Measurements from ENCODE around the gene PODN.

PODN gene

GRCh38 chr1:53071167-53071865 is 9.3 kb downstream of the PODN start:
- in situ Hi-C loops (cut with HindIII; ENCODE audit: low pct_ligation_motif_present, low pct_unique_long_range_greater_than_20kb, low sequenced_read_pairs) = no loop called here
- no peak for DNase-seq

- in situ Hi-C loops (cut with HindIII; ENCODE audit: low pct_ligation_motif_present, low pct_unique_long_range_greater_than_20kb, low sequenced_read_pairs) = no loop called here
- DNase-seq = no peak
These were observed 9.9 kb downstream of the PODN start for GRCh38 chr1:53071915-53072314.

GRCh38 chr1:53073287-53073686 is 11.3 kb downstream of the PODN start:
- in situ Hi-C loops (cut with HindIII; ENCODE audit: low pct_ligation_motif_present, low pct_unique_long_range_greater_than_20kb, low sequenced_read_pairs) = no loop called here
- DNase-seq = no peak

- in situ Hi-C loops (cut with HindIII; ENCODE audit: low pct_ligation_motif_present, low pct_unique_long_range_greater_than_20kb, low sequenced_read_pairs) = no loop called here
- DNase-seq = no peak
These were observed 11.9 kb downstream of the PODN start for GRCh38 chr1:53073868-53074311.

- in situ Hi-C loops (cut with HindIII; ENCODE audit: low pct_ligation_motif_present, low pct_unique_long_range_greater_than_20kb, low sequenced_read_pairs) = no loop called here
- DNase-seq = no peak
These were observed 12.5 kb downstream of the PODN start for GRCh38 chr1:53074313-53075154.

- no peak for DNase-seq
- in situ Hi-C loops (cut with HindIII; ENCODE audit: low pct_ligation_motif_present, low pct_unique_long_range_greater_than_20kb, low sequenced_read_pairs) = no loop called here
These were observed 13.2 kb downstream of the PODN start for GRCh38 chr1:53075206-53075605.

GRCh38 chr1:53075761-53076163 is 13.7 kb downstream of the PODN start:
- no peak for DNase-seq
- in situ Hi-C loops (cut with HindIII; ENCODE audit: low pct_ligation_motif_present, low pct_unique_long_range_greater_than_20kb, low sequenced_read_pairs) = no loop called here

GRCh38 chr1:53076165-53076564 is 14.2 kb downstream of the PODN start:
- in situ Hi-C loops (cut with HindIII; ENCODE audit: low pct_ligation_motif_present, low pct_unique_long_range_greater_than_20kb, low sequenced_read_pairs) = no loop called here
- DNase-seq = no peak

- no peak for DNase-seq
- in situ Hi-C loops (cut with HindIII; ENCODE audit: low pct_ligation_motif_present, low pct_unique_long_range_greater_than_20kb, low sequenced_read_pairs) = no loop called here
These were observed 14.9 kb downstream of the PODN start for GRCh38 chr1:53076721-53077598.

- in situ Hi-C loops (cut with HindIII; ENCODE audit: low pct_ligation_motif_present, low pct_unique_long_range_greater_than_20kb, low sequenced_read_pairs) = no loop called here
- no peak for DNase-seq
These were observed 15.6 kb downstream of the PODN start for GRCh38 chr1:53077599-53077965.

- no peak for DNase-seq
- in situ Hi-C loops (cut with HindIII; ENCODE audit: low pct_ligation_motif_present, low pct_unique_long_range_greater_than_20kb, low sequenced_read_pairs) = no loop called here
These were observed 16.5 kb downstream of the PODN start for GRCh38 chr1:53078333-53079101.

GRCh38 chr1:53079251-53079650 is 17.2 kb downstream of the PODN start:
- DNase-seq = no peak
- in situ Hi-C loops (cut with HindIII; ENCODE audit: low pct_ligation_motif_present, low pct_unique_long_range_greater_than_20kb, low sequenced_read_pairs) = no loop called here

GRCh38 chr1:53080041-53080440 is 18.0 kb downstream of the PODN start:
- DNase-seq = no peak
- in situ Hi-C loops (cut with HindIII; ENCODE audit: low pct_ligation_motif_present, low pct_unique_long_range_greater_than_20kb, low sequenced_read_pairs) = no loop called here

- in situ Hi-C loops (cut with HindIII; ENCODE audit: low pct_ligation_motif_present, low pct_unique_long_range_greater_than_20kb, low sequenced_read_pairs) = no loop called here
- DNase-seq = no peak
These were observed 18.8 kb downstream of the PODN start for GRCh38 chr1:53080769-53081168.

- no peak for DNase-seq
- in situ Hi-C loops (cut with HindIII; ENCODE audit: low pct_ligation_motif_present, low pct_unique_long_range_greater_than_20kb, low sequenced_read_pairs) = no loop called here
These were observed 19.5 kb downstream of the PODN start for GRCh38 chr1:53081384-53082066.

GRCh38 chr1:53082826-53083455 is 20.9 kb downstream of the PODN start:
- in situ Hi-C loops (cut with HindIII; ENCODE audit: low pct_ligation_motif_present, low pct_unique_long_range_greater_than_20kb, low sequenced_read_pairs) = no loop called here
- DNase-seq = no peak

All from ACHN (cell line).